Placental epithelial cell (primary cell): Measurements from ENCODE around the gene OR2T6. TPM values are rescaled to one million over a fixed set of nuclear protein-coding genes. Genes with fewer than 3 reads are reported as not detected.

Source experiments
- total RNA-seq: library from RNA; depleted of rRNA; stranded (reverse); fragments of >200 nt; gene quantifications from 2 replicates; pipeline ENCODE4 v1.2.3, GENCODE V29; 2012

OR2T6 gene, protein sequence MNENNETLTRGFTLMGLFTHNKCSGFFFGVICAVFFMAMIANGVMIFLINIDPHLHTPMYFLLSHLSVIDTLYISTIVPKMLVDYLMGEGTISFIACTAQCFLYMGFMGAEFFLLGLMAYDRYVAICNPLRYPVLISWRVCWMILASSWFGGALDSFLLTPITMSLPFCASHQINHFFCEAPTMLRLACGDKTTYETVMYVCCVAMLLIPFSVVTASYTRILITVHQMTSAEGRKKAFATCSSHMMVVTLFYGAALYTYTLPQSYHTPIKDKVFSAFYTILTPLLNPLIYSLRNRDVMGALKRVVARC
- not detected in 2 replicates for total RNA-seq

GRCh38 chr1:248375446-248375845 is at the start of gene OR2T6:
OR2T6 (plus strand) TSS chr1:248375746; CDS start chr1:248387609, 11,863 bp downstream.

GRCh38 chr1:248348475-248348874 is 27.1 kb upstream of the OR2T6 start, which contains the start of gene OR14C36:
OR14C36 (plus strand) TSS chr1:248348775; CDS start chr1:248348775, 0 bp downstream.

DNA sequence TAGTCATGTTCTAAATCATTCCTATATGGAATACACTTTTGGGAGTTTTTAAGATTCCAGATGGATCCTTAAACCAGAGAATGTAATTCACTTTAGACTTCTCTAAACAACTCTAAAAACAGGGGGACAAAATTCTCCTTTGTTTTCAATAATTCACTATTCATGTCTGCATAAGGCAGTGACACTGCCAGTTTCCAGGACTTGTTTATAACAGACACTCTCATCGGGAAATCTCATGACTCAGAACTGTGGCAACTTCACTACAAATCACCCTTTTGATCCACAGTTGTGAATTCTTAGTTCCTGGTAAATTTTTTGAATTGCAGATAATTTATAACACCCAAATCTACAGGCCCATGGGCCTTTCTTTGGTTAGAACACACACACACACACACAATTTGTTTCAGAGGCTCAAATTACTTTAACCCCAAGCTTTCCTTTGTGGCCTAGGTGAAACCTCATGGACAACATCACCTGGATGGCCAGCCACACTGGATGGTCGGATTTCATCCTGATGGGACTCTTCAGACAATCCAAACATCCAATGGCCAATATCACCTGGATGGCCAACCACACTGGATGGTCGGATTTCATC is 14.3 kb upstream of the OR2T6 start, which contains the start of gene OR2T4:
OR2T4 (plus strand) TSS at position 545 of the 595 bp plus-strand sequence; CDS start at position 545, 0 bp downstream.

GRCh38 chr1:248402748-248403147 is 27.2 kb downstream of the OR2T6 start, which contains the start of gene OR2T1:
OR2T1 (plus strand) TSS chr1:248403048; CDS start chr1:248406148, 3,100 bp downstream.

Other genes starting within 250 kb of the OR2T6 start
- gene OR2M5, start 230.6 kb upstream of the OR2T6 start, total RNA-seq: not detected in 2 replicates
- gene OR2M2, start 200.9 kb upstream of the OR2T6 start, total RNA-seq: not detected in 2 replicates
- not detected in 2 replicates for gene OR2M3, start 178.5 kb upstream of the OR2T6 start, total RNA-seq
- gene OR2M4, start 144.3 kb upstream of the OR2T6 start, total RNA-seq: not detected in 2 replicates
- gene OR2T33, start 97.8 kb upstream of the OR2T6 start, total RNA-seq: under 0.01 and 0.54 TPM in 2 replicates
- not detected in 2 replicates for gene OR2T12, start 72.3 kb upstream of the OR2T6 start, total RNA-seq
- gene OR2M7, start 51.2 kb upstream of the OR2T6 start, total RNA-seq: not detected in 2 replicates
- not detected in 2 replicates for gene OR14C36, start 27.0 kb upstream of the OR2T6 start, total RNA-seq
- gene OR2T4, start 14.1 kb upstream of the OR2T6 start, total RNA-seq: not detected in 2 replicates
- gene OR2T1, start 27.3 kb downstream of the OR2T6 start, total RNA-seq: not detected in 2 replicates
- 9.0 and 16.1 TPM in 2 replicates for gene OR2T2, start 69.9 kb downstream of the OR2T6 start, total RNA-seq
- gene OR2T3, start 97.6 kb downstream of the OR2T6 start, total RNA-seq: 0.65 and 0.79 TPM in 2 replicates
- gene OR2T5, start 112.8 kb downstream of the OR2T6 start, total RNA-seq: 1.4 and 2.7 TPM in 2 replicates
- gene OR2G6, start 132.3 kb downstream of the OR2T6 start, total RNA-seq: 4.3 and 13.2 TPM in 2 replicates
- gene OR2T29, start 187.0 kb downstream of the OR2T6 start, total RNA-seq: 9.4 and 19.7 TPM in 2 replicates
- 9.8 and 12.4 TPM in 2 replicates for gene OR2T34, start 199.0 kb downstream of the OR2T6 start, total RNA-seq
- gene OR2T10, start 222.0 kb downstream of the OR2T6 start, total RNA-seq: 9.8 and 22.2 TPM in 2 replicates